Measurements from ENCODE around the gene HOXA9. TPM values are rescaled to one million over a fixed set of nuclear protein-coding genes. Genes with fewer than 3 reads are reported as not detected.
A peak's percentile ranks its signal among the peaks of the same experiment; 100 is the strongest.

Gene HOXA9
- total and polyA plus RNA-seq, 3 experiments from 2014 or later, result not detected

DNA sequence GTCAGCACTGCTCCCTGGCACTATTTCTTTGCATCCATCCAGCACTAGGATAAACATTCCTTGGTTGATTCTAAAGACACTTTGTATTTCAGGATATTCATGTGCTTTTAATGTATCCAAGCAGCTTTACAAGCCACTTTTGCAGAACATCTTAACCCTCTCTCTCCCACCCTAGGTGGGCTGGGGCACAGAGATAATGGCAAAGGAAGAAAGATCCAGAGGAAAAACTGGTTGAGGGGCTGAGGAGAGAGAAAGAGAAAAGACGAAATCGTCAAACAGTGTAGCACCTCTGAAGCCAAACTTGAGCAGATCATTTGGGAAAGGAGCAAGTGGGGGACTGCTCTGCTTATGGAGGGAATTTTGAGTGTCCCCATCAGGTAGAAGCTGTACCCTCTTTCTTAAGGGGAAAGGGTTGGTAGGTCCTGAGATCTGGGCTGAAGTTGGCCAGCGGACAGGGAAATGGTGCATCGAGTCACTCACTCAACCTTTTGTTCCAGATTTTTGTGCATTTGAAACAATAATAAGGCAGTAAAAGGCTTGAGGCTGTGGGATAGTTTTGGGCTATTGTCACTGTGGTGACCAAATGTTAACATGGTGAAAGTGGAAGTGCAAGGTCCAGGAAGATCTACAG is 38.7 kb upstream of the HOXA9 start:
- Mint-ChIP-seq H3K36me3 (no peaks in the 10 kb centered on the region), H3K27me3 (peaks cover 79 to 89% of the 10 kb centered on the region in 2 donors), H3K4me1 (peaks cover 33 to 45% (median 41%) of the 10 kb centered on the region in 3 donors), H3K4me3 (peak overlapping the region in 3 of 7 donors; percentile 20 to 56 (median 53)), H3K27ac (peak overlapping the region in 2 of 8 donors; percentile 24 to 29), H3K9me3 (peaks cover 0 to 10% (median 0%) of the 10 kb centered on the region in 5 donors)
- no peak overlapping the region for H3K4me3 ChIP-seq (ENCODE audit: low read length)
- H3K36me3 ChIP-seq (ENCODE audit: insufficient read depth, low read length), result no peaks in the 10 kb centered on the region
- ChIA-PET POLR2A (no interaction called here), CTCF (interaction anchor here (0.6 to 2.9 kb wide), 4 partner anchors 8 to 457 kb away, joined by 3 to 9 read pairs (median 4); partner anchors contain the start of gene HOXA11)
- H3K9me3 ChIP-seq (ENCODE audit: low read length), result no peaks in the 10 kb centered on the region
- no peak for DNase-seq
- H3K27ac ChIP-seq (ENCODE audit: low read depth, low read length), result no peak overlapping the region
- H3K27me3 ChIP-seq (ENCODE audit: insufficient read depth, low read length, poor library complexity, severe bottlenecking), result peaks cover 82% of the 10 kb centered on the region
- peaks cover 23% of the 10 kb centered on the region for H3K4me1 ChIP-seq (ENCODE audit: insufficient read depth, low read length)

DNA sequence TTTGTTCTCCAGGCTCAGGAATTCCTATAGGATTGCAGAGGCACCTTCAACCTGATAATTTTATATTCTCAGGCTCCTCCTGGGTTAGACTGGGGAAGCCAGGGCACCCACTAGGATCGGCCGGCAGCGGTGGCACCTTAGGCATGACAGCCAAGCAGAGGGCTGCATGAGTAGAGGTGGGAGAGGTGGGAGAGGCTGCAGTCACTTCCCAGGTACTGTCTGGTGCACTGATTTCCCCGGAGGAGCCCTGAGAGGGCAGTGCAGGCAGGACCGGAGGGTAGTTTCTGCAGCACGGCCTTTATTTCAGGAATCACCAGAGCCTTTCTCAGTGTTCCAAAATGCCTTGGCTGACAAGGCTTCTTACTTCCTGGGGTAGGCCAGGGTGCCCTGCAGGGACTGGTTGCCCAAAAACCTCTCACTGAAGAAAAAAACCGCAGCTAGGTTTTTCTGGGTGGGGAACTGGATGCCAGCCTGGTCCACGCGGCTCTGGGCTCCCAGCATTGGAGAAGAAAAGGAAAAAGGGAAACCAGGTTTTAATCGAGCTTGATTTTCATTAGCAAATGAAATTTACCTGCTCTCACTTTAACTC is 38.1 kb upstream of the HOXA9 start:
- Histone ChIP-seq H3K9me3 (ENCODE audit: low read length) (no peaks in the 10 kb centered on the region), H3K4me1 (ENCODE audit: insufficient read depth, low read length) (peaks cover 29% of the 10 kb centered on the region), H3K36me3 (ENCODE audit: insufficient read depth, low read length) (no peaks in the 10 kb centered on the region), H3K27ac (ENCODE audit: low read depth, low read length) (no peak overlapping the region), H3K27me3 (ENCODE audit: insufficient read depth, low read length, poor library complexity, severe bottlenecking) (peaks cover 83% of the 10 kb centered on the region), H3K4me3 (ENCODE audit: low read length) (no peak overlapping the region)
- ChIA-PET POLR2A (no interaction called here), CTCF (interaction anchor here (1.0 kb wide), 1 partner anchor 14 kb away, joined by 3 read pairs; no protein-coding TSS in a partner anchor)
- Mint-ChIP-seq H3K9me3 (peaks cover 0 to 10% (median 0%) of the 10 kb centered on the region in 5 donors), H3K4me1 (peaks cover 38 to 51% (median 41%) of the 10 kb centered on the region in 3 donors), H3K27ac (peak overlapping the region in 1 of 8 donors; percentile 24), H3K4me3 (peak overlapping the region in 1 of 7 donors; percentile 49), H3K36me3 (no peaks in the 10 kb centered on the region), H3K27me3 (peaks cover 78 to 89% of the 10 kb centered on the region in 2 donors)
- no peak for DNase-seq

- H3K4me3 Mint-ChIP-seq, result peak overlapping the region in 3 of 7 donors; percentile 19 to 63 (median 49)
- Histone ChIP-seq H3K9me3 (ENCODE audit: low read length) (no peaks in the 10 kb centered on the region), H3K36me3 (ENCODE audit: insufficient read depth, low read length) (no peaks in the 10 kb centered on the region), H3K27ac (ENCODE audit: low read depth, low read length) (no peak overlapping the region), H3K4me3 (ENCODE audit: low read length) (no peak overlapping the region), H3K27me3 (ENCODE audit: insufficient read depth, low read length, poor library complexity, severe bottlenecking) (peaks cover 87% of the 10 kb centered on the region), H3K4me1 (ENCODE audit: insufficient read depth, low read length) (peaks cover 30% of the 10 kb centered on the region)
- ChIA-PET CTCF (interaction anchor here (1.0 to 1.3 kb wide), 2 partner anchors 42 to 571 kb away, joined by 3 read pairs; no protein-coding TSS in a partner anchor), POLR2A (no interaction called here)
- H3K27ac Mint-ChIP-seq, result peak overlapping the region in 1 of 8 donors; percentile 66
- H3K36me3 Mint-ChIP-seq, result no peaks in the 10 kb centered on the region
- H3K27me3 Mint-ChIP-seq, result peaks cover 81 to 90% of the 10 kb centered on the region in 2 donors
- peaks cover 0 to 14% (median 0%) of the 10 kb centered on the region in 5 donors for H3K9me3 Mint-ChIP-seq
- peaks cover 43 to 57% (median 48%) of the 10 kb centered on the region in 3 donors for H3K4me1 Mint-ChIP-seq
- DNase-seq, result no peak
Measured at GRCh38 chr7:27202862-27203134, 37.5 kb upstream of the HOXA9 start.

- CTCF ChIA-PET, result interaction anchor here (1.0 to 1.3 kb wide), 2 partner anchors 41 to 572 kb away, joined by 3 read pairs; no protein-coding TSS in a partner anchor
- Mint-ChIP-seq H3K4me3 (peak overlapping the region in 5 of 7 donors; percentile 15 to 81 (median 75)), H3K9me3 (peaks cover 0 to 14% (median 0%) of the 10 kb centered on the region in 5 donors), H3K27me3 (peaks cover 84 to 90% of the 10 kb centered on the region in 2 donors), H3K36me3 (no peaks in the 10 kb centered on the region), H3K27ac (peak overlapping the region in 2 of 8 donors; percentile 46 to 66), H3K4me1 (peaks cover 43 to 57% (median 53%) of the 10 kb centered on the region in 3 donors)
- POLR2A ChIA-PET, result no interaction called here
- H3K36me3 ChIP-seq (ENCODE audit: insufficient read depth, low read length), result no peaks in the 10 kb centered on the region
- H3K4me1 ChIP-seq (ENCODE audit: insufficient read depth, low read length), result peaks cover 30% of the 10 kb centered on the region
- no peak overlapping the region for H3K27ac ChIP-seq (ENCODE audit: low read depth, low read length)
- H3K9me3 ChIP-seq (ENCODE audit: low read length), result no peaks in the 10 kb centered on the region
- no peak overlapping the region for H3K4me3 ChIP-seq (ENCODE audit: low read length)
- peaks cover 87% of the 10 kb centered on the region for H3K27me3 ChIP-seq (ENCODE audit: insufficient read depth, low read length, poor library complexity, severe bottlenecking)
- DNase-seq, result no peak
Measured at GRCh38 chr7:27202018-27202861, 36.9 kb upstream of the HOXA9 start.

DNA sequence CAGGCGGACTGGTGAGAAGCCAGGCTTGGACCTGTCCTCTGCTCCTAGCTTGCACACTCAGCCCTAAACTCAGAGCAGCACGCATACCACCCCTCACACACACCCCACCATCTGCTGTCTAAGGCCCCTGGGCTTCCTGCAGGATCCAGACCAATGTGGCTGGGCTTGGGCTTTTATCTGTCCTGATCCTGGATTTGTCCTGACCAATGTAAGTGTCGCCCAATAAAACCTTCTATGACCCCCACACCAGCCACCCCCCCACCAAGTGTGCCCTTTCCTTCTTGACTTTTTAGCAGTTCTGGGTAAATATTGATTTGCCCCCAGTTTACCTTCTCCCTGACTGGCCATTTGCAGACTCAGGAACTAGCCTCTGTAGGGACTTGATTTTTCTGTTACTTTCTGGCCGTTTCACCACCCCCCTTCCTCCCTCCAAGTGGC is 36.3 kb upstream of the HOXA9 start:
- H3K36me3 Mint-ChIP-seq, result no peaks in the 10 kb centered on the region
- peak overlapping the region; percentile 22 to 81 (median 63) for H3K4me3 Mint-ChIP-seq
- Histone ChIP-seq H3K4me1 (ENCODE audit: insufficient read depth, low read length) (peaks cover 30% of the 10 kb centered on the region), H3K36me3 (ENCODE audit: insufficient read depth, low read length) (no peaks in the 10 kb centered on the region), H3K4me3 (ENCODE audit: low read length) (no peak overlapping the region), H3K27ac (ENCODE audit: low read depth, low read length) (no peak overlapping the region), H3K9me3 (ENCODE audit: low read length) (no peaks in the 10 kb centered on the region), H3K27me3 (ENCODE audit: insufficient read depth, low read length, poor library complexity, severe bottlenecking) (peaks cover 88% of the 10 kb centered on the region)
- ChIA-PET CTCF (interaction anchor here (1.0 to 1.7 kb wide), 3 partner anchors 11 to 573 kb away, joined by 3 to 4 read pairs (median 3); no protein-coding TSS in a partner anchor), POLR2A (no interaction called here)
- DNase-seq, result no peak
- H3K9me3 Mint-ChIP-seq, result peaks cover 0 to 13% (median 0%) of the 10 kb centered on the region in 5 donors
- H3K27ac Mint-ChIP-seq, result peak overlapping the region in 2 of 8 donors; percentile 37 to 46
- peaks cover 85 to 90% of the 10 kb centered on the region in 2 donors for H3K27me3 Mint-ChIP-seq
- peaks cover 43 to 57% (median 53%) of the 10 kb centered on the region in 3 donors for H3K4me1 Mint-ChIP-seq

DNA sequence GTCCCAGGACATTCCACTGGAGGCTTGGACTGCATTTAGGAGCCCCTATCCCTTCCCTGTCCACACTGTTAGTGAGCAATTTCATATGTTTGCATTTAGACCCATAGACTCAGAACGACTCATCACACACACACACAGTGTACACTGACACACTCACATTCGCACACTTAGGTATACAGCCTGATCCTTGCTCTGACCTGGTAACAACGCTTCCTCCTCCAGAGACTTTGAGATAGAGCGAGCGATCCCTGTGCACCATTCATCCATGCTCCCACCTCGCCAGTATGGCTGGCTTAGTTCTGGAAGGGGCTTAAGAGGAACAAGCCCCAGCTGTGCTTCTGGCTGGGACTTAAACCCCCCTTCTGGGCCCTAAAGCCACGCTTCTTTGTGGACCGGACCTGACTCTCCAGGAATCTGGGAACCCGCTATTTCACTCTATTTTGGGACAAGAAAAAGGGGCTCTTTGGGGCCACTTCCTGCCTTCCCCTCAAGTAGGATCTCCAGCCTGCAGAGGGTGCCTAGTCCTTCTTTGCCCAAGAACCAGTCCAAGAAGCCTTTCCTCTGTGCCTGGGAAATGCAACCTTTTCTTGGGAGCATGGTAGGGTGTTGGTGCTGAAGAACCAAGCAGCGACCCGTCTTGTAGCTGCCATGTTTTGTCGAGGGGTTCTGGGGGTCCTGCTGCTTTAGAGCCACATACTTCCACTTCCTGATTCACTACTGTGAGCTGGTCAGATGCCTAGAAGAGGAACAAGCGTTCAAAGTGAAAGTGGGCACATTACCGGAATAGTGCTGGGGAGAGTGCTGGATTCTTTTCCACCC is 35.6 kb upstream of the HOXA9 start:
- Mint-ChIP-seq H3K4me1 (peaks cover 42 to 57% (median 49%) of the 10 kb centered on the region in 3 donors), H3K27me3 (peaks cover 83 to 90% of the 10 kb centered on the region in 2 donors), H3K4me3 (peak overlapping the region; percentile 63 to 81 (median 77)), H3K9me3 (peaks cover 0 to 10% (median 0%) of the 10 kb centered on the region in 5 donors), H3K36me3 (no peaks in the 10 kb centered on the region), H3K27ac (peak overlapping the region in 2 of 8 donors; percentile 44 to 46)
- ChIA-PET POLR2A (no interaction called here), CTCF (interaction anchor here (1.7 kb wide), 1 partner anchor 10 kb away, joined by 4 read pairs; no protein-coding TSS in a partner anchor)
- H3K27me3 ChIP-seq (ENCODE audit: insufficient read depth, low read length, poor library complexity, severe bottlenecking), result peaks cover 86% of the 10 kb centered on the region
- no peaks in the 10 kb centered on the region for H3K9me3 ChIP-seq (ENCODE audit: low read length)
- H3K4me3 ChIP-seq (ENCODE audit: low read length), result no peak overlapping the region
- H3K36me3 ChIP-seq (ENCODE audit: insufficient read depth, low read length), result no peaks in the 10 kb centered on the region
- H3K27ac ChIP-seq (ENCODE audit: low read depth, low read length), result no peak overlapping the region
- H3K4me1 ChIP-seq (ENCODE audit: insufficient read depth, low read length), result peaks cover 30% of the 10 kb centered on the region
- no peak for DNase-seq

Measured in CD8-positive, alpha-beta memory T cell (primary cell).